Activated CD8-positive, alpha-beta memory T cell treated with anti-CD3 and anti-CD28 coated beads for 1 hour (primary cell): ENCODE measurements around the gene LRRC4B.

Source experiments
- DNase-seq, 2 donors: peaks; one replicate each; pipeline ENCODE4 v3.0.0-alpha.2; 2020; ENCODE audit warnings: low read depth in 1 of 2; ENCODE audit errors: extremely low read depth in 1 of 2

The LRRC4B gene

DNA sequence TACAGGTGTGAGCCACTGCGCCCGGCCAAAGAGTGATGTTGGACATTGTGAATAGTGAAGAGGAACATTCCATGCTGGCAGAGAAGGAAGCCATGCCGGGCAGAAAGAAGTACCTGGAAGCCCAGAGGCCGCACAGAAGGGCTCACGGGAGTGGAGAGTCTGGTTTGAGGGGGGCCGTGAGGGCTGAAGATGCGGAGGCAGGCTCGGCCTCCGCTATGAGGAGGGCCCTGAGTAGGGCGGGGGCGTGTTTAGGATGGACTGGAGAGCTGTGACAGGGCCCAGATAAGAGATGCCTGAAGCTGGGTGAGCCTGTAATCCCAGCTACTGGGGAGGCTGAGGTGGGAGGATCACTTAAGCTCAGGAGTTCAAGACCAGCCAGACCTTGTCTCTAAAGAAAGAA, 58.9 kb downstream of the LRRC4B start:
- no peak for DNase-seq

DNA sequence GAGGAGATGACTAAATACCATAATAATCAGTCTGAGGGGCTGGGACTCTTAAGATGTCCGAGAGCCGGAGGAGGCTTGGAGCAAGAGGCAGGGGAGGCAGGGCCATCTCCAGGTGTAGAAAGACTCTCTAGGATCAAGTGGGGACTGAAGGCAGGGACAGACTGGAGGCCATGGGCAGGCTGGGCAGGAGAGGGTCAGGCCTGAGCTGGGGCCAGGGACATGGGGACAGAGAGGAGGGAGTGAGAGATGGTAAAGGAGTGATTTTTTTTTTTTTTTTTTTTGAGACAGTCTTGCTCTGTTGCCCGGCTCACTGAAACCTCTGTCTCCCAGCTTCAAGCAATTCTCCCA, 59.4 kb downstream of the LRRC4B start:
- DNase-seq: no peak

DNA sequence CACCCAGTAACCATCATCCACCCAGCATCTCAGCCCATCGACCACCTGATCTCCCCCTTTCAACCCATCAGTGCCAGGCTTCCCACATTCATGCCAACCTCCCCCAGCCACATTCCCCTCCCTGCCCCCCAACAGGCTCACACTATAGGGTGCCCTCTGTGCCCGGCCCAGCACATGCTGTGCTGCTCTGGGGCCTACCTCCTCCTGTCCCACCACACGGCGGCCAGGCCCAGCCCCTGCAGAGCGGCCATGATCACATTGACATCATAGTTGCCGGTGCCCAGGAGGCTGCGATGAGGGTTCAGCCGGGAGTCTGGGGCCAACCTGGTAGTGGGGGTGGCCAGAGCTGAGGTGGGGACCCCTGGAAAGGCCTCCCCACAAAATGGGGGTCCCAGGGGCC, 60.9 kb downstream of the LRRC4B start:
- DNase-seq: no peak

DNA sequence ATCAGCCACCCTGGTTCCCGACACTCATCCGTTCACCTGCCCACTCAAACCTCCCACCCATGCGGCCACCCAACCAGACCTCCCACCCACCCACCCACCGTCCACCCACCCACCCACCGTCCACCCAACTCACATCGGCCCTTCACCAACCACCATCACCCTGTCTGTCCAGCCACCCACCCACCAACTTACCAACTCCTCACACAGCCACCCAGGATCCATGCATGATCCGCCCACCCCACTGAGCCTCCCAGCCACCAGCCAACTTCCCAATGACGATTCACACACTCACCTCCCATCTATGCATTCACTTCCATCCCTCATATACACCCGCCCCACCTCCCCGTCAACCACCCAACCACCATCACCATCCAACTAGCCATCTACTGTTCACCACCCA, 61.5 kb downstream of the LRRC4B start:
- DNase-seq: no peak

DNA sequence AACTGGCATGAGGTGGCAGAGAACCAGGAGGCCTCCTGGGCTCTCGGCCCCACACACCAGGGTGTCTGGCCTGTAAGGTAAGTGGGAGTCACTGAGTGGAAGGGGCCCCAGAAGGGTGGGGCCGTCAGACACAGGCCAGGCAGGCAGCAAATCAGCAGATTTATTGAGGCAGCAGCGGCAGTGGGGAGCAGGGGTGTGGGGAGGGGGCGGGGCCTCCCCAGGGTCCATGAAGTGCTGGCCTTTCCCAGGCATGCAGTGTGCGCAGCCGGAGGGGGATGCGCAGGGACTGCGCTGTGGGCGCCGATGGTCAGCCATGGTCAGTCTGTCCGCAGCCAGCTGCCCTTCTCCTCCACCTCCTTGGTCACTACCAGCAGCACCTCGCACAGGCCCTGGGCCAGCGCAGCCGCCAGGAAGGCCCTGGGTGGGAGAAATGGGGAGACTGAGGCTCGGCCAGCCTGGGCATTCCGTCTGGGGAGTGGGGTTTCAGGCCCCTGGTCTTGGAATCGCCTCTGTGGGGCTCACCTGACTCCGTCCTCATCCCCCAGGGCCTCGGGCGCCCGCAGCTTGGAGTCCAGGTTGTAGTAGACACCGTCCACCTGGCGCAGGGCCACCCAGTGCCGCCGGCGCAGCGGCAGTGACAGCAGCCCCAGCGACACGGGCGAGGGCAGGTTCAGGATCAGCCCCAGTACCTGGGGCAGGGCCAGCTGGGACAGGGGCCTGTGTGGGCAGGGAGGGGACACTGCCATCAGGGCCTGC, 62.2 kb downstream of the LRRC4B start:
- no peak for DNase-seq

DNA sequence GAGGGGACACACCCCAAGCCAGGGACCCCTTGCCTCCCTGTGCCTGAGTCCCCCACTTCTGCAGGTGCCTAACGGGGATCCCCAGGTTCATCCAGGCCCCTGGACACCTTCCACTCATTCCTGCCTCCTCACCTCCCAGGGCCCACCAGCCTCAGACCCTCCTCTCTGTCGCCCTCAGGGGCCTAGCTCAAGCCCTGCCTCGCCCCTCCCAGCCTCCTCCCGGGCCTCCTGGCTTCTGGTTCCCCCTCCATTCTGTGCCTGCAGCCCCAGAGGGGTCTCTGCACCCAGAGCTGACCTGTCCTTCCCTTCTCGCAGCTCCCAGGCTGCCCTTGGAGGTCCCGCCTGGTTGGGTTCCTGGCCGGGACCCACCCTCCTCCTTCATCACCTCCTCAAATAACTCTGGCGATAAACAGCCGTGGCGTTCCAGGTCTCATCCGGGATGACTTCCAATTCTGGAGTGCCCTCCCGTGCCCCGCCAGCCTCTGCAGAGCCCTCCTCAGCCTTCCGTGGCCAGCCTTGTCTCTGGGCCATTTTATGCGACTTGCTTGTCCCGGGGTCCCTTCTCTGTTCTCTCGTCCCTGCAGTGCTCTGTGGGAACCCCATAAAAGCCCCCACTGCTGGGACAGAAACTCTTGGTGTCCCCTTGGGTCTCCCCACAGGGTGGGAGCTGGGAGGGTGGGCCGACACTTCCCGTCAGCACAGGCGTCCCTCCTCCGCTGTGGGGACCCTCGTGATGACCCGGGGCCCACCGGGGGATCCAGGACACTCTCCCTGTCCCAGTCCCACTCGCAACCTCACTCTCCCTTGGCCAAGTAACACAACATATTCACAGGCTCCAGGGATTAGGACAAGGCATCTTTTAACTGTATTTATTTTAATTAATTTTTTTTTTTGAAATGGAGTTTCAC, 66.4 kb downstream of the LRRC4B start:
- no peak for DNase-seq

DNA sequence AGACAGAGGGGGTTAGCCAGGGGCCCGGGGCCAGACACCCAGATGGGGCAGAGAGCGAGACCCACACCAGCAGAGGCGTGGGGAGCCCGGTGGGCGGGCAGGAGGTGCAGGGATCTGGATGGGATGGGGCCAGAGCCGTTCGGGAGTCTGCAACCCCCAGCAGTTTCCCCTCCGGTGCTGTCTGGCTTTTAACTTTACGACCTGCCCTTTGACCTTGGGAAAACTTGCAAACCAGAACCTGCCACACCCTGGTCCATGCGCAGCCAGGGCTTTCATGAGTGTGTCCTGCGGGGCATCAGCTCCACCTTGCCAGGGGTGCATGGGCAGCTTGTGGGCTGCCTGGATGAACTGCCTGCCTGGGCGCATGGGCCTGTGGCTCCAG, 67.1 kb downstream of the LRRC4B start:
- no peak for DNase-seq

DNA sequence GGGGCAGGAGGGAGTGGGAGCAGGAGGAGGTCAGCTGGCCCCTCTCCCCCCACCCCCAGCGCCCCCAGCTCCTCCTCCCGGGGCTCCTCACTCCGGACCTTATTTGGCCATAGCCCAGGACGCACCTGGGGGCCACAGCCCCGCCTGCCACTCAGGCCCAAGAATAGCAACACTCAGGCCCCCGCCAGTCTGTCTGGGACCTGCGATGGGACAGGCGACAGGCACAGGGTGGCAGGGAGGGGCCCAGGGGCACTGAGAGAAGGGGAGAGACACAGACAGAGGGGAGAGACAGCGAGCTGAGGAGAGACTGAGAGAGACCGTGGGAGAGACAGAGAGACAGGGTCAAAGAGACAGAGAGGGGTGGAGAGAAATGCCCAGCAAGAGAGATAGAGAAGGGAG, 67.5 kb downstream of the LRRC4B start:
- DNase-seq: no peak

DNA sequence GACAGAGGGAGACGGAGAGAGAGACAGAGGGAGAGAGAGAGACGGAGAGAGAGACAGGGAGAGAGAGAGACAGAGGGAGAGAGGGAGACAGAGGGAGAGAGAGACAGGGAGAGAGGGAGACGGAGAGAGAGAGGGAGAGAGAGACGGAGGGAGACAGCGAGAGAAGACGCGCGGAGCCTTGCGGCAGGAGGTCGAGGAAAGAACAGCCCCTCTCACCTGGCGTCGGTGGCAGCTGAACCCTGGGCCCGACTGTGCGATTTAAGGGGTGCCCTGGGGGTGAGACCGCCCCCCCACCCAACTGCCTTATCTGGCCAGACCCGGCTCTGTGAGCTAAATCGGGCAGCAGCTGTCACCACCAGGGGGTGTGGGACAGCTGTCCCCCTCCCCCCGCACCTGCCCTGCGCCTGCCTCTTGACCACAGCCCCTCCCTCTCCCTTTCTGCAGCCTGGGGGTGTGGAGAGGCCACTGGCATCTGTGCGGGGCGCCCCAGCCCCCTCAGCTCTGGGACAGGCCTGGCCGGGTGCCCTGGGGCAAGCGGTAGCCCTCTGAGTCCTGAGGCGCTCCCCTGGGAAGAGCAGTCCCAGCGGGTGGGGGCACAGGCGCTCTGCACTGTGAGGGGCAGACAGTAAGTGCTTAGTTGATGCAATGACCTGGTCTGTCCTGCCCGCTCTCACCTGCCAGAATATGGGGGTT, 68.0 kb downstream of the LRRC4B start:
- DNase-seq: no peak

DNA sequence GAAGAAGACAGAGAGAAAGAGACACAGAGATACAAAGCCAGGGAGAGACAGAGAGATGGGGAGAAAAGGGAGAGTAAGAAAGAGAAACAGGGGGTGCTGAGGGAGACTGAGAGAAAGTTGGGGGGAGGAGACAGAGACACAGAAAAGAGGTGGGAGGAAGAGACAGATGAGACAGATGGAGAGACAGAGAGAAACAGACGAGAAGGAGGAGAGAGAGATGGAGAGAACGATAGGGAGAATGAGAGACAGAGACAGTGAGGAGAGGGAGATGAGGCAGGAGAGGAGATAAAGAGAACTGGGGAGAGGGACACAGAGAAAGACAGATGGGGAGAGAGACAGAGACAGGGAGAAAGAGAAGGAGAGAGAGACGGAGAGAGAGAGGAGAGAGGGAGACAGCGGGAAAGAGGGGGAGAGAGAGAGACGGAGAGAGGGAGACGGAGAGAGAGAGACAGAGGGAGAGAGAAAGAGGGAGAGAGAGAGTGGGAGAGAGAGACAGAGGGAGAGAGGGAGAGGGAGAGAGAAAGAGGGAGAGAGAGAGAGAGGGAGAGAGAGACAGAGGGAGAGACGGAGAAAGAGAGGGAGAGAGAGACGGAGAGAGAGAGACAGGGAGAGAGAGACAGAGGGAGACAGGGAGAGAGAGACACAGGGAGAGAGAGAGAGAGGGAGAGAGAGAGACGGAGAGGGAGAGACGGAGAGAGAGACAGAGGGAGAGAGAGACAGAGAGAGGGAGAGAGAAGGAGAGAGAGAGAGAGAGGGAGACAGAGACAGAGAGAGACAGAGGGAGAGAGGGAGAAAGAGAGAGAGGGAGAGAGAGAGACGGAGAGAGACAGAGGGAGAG, 69.8 kb downstream of the LRRC4B start:
- no peak for DNase-seq

DNA sequence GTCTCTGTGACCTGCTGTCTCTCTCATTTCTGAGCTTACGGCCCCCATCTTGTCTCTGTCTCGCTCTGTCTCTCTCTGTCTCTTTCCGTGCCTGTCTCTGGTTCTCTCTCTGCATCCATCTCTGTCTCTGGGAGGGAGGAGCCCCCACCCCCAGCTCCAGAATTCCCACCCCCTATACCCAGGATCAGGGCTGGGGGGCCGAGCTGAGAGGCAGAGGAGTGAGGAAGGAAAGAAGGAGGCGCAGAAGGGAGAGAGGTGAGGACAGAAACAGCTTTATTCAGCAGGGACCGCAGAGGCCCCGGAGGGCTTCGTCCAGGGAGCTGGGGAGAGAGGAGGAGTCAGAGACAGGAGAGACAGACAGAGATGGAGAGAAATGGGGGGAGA, 71.2 kb downstream of the LRRC4B start:
- DNase-seq: no peak

DNA sequence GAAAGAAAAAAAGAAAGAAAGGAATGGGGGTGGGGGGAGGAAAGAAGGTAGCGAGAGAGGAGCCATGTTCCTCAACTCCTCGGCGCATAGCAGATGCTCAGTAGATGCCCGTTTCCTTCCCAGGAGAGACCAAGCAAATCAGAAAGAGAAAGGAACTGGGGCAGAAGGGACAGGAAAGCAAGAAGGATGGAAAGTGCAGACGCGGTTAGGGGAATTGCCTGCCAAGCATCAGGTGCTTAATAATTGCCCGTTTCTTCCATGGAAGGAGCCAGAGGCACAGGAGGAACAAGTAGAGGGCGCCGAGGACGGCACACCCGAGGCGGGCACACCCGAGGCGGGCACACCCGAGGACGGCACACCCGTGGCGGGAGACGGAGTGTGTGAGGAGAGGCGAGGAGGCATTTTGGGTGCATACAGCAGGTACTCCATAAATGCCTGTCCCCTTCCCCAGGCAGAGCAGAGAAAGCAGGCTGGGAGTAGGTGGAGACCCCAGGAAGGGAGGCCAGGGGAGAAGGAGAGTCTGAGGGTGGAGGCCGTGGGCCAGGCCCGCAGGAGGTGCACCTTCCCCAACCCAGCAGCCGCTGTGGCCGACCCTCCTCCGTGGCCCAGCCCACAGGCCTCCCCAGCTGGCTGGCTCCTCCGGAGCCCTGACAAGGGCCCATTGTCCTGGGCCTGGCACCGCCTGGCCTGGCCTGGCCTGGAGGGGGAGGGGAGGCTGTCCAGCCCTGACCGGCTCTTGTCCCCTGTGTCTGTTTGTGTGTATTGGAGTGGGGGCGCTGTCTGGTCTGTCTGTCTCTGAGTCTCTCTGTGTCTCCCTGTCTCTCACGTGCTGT, 71.8 kb downstream of the LRRC4B start:
- DNase-seq: no peak

DNA sequence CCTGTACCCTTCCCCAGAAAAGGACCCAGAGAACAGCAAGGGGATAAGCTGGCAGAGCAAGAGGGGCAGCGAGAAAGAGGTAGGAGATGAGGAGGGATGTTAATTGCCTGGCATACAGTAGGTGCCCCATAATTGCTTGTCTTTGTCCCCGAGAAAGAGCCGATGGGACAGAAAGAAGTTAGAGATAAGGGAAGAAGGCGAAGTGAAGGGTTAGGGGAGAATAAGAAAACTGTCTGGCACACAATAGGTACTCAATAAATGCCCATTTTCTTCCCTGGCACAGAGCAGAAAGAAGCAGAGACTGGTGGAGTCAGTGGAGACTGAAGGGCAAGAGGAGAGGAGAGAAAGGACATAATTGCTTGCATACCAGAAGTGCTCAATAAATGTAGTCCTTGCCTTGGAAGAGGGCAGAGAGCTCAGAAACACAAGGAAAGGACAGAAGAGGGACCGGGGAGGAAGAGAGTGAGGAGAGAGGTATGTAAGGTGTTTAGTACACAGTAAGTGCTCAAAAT, 73.2 kb downstream of the LRRC4B start:
- DNase-seq: no peak

DNA sequence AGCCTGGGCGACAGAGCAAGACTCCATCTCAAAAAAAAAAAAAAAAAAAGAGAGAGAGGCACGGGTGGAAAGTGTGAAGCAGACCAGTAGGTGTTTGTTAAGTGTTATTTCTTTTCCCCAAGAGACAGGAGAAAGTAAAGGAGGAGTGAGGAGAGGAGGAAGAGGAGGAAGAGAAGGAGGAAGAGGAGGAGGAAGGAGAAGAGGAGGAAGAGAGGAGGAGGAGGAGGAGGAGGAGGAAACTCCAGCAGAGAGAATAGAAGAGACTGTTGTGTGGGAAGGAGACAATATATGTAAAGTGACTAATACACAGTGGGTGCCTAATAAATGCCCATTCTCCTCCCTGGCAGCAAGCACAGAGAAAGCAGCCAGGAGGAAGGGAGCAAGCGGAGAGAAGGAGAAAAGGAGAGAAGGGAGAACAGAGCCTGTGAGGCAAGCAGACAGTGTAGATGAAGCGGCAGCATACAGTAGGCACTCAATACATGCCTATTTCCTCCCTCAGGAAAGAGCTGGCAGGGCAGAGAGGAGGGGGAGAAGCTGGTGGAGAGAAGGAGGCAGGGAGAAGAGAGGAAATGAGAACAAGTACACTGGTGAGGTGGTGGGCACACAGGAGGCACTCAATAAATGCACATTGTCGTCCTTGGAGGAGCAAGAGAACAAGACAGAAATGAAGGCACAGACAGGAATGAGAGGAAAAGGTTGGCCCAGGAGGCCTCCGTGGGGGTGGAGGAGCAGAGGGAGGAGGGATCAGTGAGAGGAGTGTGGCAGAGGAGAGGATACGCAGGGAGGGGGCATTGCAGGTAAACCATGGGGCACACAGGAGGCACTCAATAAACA, 73.8 kb downstream of the LRRC4B start:
- no peak for DNase-seq

DNA sequence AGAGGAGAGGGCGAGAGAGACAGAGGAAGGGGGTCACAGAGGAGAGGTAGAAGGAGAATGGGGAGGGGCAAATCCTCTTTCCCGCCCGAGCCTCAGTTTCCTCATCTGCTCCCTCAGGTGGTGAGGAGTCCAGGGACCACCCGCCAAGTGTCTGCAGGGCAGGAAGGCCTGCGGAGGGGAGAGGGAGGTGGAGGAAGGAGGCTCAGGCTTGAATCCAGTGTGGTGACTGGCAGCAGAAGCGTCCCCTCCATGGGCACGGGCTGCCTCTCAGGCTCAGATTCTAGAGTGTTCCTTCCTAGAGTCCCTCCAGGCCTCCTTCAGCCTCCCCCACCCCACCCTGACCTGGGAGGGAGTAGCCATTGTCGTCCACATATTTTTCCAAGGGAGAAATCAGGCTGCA, 75.1 kb downstream of the LRRC4B start:
- no peak for DNase-seq

DNA sequence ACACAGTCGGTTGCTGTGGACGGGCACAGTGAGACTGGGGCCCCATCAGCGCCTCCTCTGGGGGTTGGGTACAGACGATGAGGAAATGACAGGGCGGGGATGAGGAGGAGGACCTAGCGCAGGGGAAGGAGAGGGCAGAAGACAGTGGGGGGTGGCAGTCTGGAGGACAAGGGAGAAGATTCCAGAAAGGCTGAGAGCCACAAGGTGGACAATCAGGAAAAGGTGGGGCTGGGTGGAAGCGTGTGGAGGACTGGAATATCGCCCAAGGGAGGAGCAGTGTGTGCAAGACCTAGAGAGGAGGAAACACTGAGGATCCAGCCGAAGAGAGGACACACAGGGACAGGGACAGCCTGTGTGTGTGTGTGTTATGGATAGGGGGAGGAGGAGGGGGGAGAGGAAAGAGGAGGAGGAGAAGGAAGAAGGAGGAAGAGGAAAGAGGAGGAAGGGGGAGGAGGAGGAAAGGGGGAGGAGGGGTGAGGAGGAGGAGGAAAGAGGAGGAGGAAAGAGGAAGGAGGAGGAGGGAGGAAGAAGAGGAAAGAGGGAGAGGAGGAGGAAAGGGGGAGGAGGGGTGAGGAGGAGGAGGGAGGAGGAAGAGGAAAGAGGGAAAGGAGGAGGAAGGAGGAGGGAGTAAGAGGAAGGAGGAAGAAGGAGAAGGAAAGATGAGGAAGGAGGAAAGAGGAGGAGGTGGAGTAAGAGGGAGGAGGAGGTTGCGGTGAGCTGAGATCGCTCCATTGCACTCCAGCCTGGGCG, 75.8 kb downstream of the LRRC4B start:
- DNase-seq: no peak

DNA sequence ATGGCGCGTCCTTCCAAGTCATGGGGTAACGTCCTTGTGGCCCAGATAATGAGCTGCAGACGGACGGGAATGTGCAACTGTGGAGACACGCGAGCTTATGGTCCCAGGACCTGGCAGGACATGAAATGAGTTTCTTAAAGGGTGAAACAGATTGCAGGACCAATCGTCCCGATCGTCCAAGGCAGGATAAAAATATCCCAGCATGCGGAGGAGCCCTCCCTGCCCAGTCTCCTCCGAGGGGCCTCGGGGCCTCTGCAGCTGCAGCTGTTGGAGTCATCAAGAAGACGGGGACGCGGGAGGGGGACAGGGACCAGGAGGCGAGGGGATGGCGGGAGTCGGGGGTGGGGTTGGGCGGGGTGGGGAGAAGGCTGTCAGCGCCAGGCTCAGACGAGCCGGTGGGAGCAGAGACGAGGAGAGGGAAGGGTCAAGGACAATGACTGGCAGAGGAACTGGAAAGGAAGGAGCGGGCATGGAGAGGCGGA, 77.2 kb downstream of the LRRC4B start:
- no peak for DNase-seq

DNA sequence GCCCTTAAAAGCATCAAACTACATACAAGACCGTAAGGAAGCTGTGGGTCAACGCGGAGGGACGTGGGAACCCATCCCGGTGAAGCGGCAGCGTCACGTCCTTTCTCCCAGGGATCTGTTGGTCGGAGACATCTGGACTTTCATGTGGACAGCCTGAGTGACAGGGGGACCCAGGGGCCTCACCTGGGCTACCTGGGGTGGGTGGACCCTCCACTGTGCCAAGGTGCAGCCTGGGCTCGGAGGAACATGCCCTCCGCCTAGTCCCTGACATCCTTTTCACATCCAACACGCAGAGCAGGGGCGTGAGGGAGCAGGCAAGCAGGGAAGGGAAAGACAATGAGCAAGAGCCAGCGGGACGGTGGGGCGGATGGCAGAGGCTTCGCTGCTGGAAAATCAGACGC, 77.8 kb downstream of the LRRC4B start:
- no peak for DNase-seq
